GM19438 (cell line): Measurements from ENCODE around the gene NIPAL3.

Source experiments
- ATAC-seq: cut with Tn5 transposase; IDR thresholded peaks from one replicate; pipeline ENCODE4 v1.9.1; 2021; ENCODE audit warnings: low read depth; ENCODE audit not compliant: unreplicated experiment

Gene NIPAL3

GRCh38 chr1:24415334-24415909 lies at the start of gene NIPAL3:
Gene NIPAL3 (plus strand): TSS chr1:24415802. CDS start chr1:24419548, 3,746 bp downstream.
- peak; percentile 88 for ATAC-seq

- ATAC-seq: no peak
Measured at GRCh38 chr1:24366707-24367106, 48.9 kb upstream of the NIPAL3 start.

- no peak for ATAC-seq
Measured at GRCh38 chr1:24369199-24369598, 46.4 kb upstream of the NIPAL3 start.

- no peak for ATAC-seq
Measured at GRCh38 chr1:24369801-24370200, 45.8 kb upstream of the NIPAL3 start.

DNA sequence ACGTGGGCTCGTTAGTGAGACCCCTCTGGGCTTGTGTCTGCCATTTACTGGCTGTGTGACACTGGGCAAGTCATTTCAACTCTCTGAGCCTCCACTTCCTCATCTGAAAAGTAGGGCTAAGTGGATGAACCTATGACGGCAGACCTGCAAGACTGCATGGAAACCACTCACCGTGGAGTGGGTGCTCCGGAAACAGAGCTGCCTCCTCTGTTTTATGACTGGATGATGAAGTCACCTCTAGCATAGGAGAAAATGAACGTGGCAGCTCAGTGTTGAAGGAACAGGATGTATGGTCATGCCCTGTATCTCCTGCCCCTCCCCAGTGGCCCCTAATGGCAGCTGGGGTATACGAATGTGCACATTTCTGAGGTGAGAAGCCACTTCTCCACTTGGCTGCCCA lies 42.6 kb upstream of the NIPAL3 start:
- no peak for ATAC-seq

DNA sequence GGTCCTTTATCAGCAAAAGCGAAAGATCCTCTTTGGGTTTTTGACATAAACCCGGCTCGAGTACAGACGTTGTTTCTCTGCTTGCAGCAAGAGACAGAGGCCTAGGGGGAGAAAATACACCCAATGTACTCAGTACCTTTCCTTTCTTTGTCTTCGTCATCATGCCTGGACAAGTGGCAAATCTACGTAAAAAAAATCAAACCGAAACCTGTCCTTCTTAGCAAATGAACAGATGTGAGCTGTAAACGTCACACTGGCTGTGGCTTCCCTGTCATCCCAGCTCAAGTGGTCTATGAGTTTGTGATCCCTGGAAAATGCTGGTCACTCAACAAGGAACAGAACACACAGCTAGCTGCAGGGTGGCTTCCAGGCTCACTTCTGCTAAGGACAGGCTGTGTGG lies 41.9 kb upstream of the NIPAL3 start:
- ATAC-seq: no peak

- no peak for ATAC-seq
Measured at GRCh38 chr1:24374891-24375786, 40.5 kb upstream of the NIPAL3 start.

DNA sequence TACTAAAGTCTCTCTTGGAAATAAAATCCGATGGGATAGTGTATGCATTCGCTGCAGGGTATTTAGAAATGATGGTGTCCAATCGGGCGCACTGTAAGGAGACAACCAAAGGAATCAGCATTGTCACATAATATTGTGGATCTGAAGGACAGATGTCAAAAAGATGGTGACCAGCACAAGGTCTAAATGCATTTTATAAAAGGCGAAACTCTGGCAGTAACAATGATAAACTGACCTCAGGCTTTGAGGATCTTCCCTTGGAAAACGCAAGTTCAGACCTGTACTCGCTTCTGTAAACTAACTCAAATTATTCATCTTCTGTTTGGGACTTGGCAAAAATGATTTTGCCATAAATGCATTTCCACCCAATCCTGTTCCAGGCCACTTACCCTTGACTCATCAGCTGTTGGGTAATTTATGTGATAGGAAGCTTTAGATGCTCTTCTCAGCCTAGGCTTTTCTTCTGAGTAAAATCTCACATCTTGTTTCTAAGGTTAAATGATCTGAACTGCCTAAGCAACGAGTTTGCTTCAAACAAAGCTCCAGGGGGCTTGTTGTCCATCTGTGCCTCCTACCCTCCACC lies 35.8 kb upstream of the NIPAL3 start:
- ATAC-seq: no peak

GRCh38 chr1:24380508-24380907 lies 35.1 kb upstream of the NIPAL3 start:
- no peak for ATAC-seq

DNA sequence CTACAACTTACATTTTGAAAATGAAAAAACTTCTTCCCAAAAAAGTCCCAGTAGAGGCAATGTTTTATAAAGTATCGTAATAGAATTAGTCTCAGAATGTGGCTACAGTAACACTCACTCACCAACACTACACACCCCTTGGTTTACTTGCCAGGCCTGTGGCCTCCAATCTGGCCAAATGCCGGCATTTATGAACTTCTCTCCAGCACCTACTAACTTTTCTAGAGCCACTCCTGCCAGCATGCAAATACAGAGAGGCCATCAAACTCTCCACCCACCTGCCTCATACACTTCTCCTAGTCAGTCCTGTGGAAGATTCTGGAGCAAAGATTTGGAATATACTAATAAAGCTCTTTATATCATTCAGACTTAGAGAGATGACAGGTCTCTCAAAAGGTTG lies 34.3 kb upstream of the NIPAL3 start:
- ATAC-seq: no peak

GRCh38 chr1:24382165-24382577 lies 33.4 kb upstream of the NIPAL3 start:
- no peak for ATAC-seq

DNA sequence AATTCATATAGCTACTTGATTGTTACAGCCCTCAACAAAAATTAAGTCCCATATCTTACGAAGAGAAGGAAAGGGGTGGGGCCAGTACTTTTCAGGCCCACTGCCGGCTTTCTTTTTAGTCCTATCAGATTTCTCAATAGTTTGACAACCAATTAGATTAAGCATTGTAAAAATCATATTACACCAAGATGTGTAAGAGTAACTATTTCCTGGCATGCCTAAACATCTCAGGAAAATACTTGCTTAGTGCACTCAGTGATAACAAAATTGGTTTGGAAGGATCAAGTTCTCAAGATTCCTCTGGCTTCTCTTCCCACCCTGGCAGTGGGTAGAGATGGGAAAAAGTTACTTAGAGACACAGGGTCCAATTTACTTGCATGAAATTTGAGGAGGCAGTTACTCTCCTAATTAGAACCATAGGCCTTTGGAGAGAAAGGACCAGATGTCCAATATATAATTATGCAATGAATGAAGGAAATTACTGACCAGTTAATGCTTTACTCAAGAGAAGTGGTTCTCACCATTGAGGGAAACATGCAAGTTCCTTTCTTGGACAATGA lies 32.1 kb upstream of the NIPAL3 start:
- no peak for ATAC-seq

DNA sequence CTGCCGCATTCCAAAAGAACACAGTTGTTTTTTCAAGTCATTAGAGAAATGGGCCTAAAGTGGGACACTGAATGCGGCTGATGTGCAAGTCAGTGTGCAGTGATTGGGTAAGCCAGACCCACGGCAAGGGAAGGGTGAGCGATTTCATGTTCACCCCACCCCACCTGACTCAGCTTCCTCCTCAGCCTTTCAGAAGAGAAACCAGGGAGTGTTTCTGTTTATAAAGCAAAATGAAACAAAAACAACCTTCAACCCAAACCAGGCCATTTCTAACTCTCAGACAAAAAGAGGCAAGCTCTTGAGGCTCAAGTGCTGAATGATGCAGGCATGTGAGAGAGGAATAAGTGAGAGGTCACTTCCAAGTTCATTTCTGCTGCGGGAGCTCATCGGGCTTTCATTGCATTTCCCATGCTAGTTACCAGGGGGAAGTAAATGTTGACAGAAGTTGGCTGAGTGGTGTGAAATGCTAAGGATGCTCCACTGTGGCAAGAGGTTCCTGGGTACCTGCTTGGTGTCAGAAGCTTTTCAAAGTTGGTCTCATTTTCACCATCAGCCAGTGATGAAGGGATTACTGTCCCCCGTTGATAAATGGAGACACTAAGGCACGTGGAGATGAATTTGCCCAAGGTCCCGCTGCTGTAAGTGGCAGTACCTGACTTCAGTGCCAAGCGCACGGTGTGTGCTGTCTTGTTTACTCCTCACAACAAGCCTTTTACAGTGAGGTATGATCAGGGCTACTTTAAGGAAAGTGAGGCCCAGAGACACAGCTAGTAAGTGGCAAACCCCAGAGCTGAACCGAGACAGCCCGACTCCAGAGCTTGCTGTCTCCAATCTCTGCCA lies 31.1 kb upstream of the NIPAL3 start:
- no peak for ATAC-seq

- no peak for ATAC-seq
Measured at GRCh38 chr1:24385160-24385940, 30.3 kb upstream of the NIPAL3 start.

DNA sequence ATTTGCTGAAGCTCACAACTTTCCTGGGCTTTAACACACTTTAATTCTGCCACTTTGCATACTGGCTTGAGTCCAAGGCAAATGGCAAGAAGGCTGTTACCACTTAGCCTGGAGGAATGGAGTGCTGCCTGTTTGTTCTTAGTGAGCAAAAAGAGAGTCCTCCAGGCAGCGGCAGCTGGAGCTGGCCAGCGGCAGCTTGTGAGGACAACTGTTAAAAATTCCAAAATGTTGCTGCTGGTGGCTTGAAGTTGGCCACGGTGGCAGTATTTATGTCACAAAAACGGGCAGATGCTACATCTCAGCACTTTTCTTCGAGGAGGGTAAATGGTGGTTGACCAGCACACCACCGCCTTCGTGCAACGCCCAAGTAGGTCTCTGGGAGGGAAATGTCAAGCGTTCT lies 29.4 kb upstream of the NIPAL3 start:
- ATAC-seq: no peak

DNA sequence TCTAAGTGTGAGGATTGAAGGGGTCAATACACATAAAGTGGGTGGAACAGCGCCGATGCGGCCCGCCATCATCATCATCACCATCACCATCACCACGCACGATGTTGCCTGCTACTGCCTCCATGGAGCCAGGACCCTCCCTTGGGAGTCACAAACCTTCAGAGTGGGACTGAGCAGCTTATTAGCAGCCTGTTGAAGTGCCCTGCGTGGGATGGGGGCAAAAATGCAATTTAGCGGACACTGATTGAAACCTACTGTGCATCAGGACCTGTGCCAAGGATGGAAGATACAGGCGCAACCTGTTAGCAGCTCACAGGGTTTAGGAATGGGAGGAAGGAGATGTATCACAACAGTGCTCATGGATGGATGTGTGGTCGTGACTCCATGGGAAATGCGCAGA lies 28.7 kb upstream of the NIPAL3 start:
- no peak for ATAC-seq

GRCh38 chr1:24387636-24388175 lies 27.9 kb upstream of the NIPAL3 start:
- no peak for ATAC-seq

DNA sequence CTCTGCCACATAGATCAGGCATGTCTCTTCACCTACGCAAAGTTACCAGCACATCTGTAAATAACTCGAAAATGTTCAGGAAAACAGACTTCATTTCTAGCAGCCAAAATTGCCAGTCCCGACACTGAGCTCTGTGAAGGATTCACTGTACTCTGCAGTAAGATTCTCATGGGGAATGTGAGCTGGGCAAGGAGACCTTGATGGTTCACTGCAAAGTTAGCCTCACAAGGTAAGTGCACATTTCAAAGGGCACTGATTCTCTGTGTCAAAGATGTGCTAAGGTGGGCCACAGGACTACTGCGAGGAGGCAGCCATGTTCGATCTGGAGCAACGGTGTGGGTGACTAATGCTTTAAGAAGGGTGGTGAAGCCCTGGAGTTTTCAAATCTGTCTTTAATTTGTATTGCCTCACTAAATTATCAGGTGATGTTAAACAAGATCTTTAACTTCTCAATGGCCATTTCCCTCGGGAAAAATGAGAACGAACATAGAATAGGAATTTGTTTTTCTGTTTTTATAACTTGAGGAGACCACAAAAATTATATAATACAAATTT lies 27.2 kb upstream of the NIPAL3 start:
- ATAC-seq: no peak

DNA sequence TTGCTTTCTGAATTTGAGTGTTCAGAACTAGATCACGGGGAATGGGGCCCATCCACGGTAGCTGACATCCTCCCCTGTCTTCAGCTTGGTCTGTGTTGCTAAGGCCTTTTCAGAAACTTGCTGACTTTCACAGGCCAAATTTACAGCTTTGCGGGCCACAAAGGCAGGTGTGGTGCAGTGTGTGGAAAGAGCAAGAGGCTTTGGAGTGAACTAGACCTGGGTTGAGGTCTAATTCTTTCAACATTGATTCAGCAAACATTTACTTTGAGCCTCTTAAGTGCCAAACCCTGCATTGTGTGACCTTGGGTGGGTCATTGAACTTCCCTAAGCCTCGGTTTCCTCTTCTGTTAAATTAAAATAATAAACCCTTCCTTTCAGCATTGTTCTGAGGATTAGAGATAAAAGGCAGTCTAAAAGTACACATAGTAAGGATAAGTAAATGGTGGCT lies 26.3 kb upstream of the NIPAL3 start:
- ATAC-seq: no peak
